ENCODE results near the gene GNE.
"Not testable (repeated sequence)": the region's sequence is repeated elsewhere in the genome, so short reads cannot be mapped to it uniquely, and the experiment has no call there.

The GNE gene

DNA sequence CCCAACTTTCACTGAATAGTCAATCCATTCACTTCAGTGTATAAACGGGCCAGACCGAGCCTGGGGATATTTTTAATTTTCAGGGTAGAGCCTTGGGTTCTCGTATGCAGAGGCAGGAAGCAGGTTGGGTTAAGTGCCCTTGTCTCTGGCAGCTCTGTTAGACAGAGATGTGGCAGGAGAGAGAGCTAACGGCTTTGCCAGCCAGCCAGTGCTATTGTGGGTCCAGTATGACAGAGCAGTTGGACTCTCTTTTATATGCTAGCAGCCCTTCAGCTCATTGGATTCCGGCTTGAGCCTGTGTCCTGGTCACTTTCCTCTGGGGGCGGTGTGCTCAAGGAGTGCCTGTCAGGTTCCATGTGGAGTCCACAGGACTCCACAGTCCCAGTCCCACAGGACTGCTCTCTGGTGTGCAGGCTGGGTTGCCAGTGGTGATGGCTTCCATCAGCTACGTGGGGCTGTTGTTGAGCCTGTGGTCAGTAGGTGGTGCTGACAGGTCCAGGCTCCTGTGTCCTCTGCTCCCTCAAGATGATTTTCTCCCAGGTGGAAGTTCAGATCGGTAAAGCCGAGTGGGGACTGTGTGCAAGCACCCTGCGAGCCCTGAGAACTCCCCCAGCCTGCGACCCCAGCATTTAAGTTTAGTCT is 53.2 kb downstream of the GNE start:
- DNase-seq, result no peak

DNA sequence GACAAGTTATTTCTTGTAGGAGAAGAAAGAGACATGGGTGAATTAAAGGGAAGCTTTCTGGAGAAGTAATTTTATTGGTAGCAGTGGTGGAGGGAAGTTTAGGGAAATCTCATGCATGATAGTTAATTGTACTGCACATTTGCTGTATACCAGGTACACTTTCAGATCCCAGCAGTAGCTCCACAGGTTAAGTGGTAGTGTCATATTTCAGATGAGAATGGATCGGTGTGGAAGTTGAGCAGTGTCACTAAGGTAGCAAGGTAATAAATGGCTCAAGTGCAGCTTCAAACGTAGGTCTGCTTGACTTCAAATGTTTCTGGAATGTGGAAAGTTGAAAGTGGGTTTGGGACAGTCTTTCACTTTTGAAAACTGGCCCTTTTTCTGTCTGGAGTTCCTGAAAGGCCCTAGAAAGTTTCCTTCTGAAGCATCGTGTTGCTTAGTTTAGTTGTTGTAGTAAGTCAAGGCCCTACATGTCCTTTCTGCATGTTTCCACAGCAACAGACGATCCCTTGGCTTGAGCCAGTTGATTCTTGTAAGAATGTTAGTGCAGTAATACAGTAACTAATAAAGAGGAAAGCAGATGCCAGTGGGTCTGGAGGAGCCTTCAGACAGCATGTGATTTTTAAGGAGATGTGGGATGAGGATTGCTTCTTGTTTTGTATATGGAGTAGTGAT is 63.8 kb downstream of the GNE start:
- DNase-seq, result no peak

DNA sequence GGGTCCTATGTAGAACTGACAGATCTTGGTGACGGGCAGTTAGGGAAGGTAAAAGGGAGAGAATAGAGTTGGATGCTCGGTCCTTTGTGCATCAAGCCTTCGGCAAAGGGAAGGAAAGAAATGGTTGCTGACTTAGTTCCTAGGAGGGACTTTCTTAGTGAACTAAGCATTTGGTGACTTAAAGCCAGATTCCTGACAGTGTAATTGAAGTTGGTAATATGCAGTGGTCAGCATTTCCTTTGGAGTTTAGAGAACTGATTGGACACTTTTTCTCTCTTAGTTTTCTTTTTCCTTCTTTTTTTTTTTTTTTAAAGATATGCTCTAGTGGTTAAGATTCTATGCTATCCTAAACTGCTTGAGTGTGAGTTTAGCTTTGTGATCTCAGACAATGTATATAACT is 65.2 kb downstream of the GNE start:
- no peak for DNase-seq

DNA sequence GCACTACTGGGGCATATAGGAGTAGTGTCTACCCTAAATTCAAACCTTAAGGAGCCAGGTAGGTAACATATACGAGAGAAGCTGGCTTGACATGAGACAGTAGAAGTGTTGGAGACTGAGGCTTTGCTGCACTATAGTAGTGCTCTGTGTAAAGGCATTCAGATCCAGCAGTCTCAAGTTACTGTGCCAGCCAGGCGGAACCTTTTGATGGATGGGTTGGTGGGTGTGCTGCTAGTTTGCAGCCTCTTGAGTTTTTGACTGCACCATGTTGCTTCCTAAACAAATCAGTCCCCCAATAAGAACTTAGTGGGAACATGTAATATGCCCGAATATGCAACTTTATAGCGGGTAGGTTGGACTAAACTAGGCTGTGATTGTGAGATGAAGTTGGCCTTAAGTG is 66.1 kb downstream of the GNE start:
- no peak for DNase-seq

DNA sequence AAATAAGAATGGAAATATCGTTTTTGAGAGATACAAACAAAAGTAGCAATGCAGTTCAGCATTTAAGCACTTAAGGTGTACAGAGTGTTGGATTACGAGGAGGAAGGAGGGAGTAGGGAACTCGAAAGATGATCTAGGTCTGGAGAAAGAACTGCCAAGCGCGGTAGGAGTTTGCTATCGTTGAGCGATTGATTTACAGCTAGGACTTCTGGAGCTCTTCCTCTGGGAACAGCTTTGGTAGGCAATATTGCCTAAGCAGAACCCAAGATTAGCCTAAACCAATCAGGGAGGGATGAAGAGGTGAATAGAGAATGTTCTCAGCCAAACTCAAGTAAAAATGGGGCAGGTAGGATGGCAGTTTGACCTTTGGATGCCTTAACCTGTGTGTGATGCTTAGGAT is 66.6 kb downstream of the GNE start:
- DNase-seq, result no peak

DNA sequence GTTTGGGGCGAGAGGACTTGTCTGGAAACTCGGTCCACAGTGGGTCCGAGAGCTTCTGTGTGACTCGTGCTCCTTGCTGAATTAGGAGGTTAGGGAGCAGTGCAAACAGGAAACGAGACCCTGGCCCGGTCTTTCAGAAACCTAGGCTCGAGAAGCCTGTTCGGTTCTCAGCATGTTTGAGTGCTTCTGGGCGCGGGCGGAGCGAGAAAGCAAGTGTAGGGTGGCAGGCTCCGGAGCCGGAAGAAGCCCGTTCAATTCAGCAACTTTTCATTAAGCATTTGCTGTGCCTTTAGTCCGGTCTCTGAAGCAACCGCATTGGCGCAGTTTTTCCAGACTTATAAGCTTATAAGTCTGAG is 67.0 kb downstream of the GNE start:
- no peak for DNase-seq

DNA sequence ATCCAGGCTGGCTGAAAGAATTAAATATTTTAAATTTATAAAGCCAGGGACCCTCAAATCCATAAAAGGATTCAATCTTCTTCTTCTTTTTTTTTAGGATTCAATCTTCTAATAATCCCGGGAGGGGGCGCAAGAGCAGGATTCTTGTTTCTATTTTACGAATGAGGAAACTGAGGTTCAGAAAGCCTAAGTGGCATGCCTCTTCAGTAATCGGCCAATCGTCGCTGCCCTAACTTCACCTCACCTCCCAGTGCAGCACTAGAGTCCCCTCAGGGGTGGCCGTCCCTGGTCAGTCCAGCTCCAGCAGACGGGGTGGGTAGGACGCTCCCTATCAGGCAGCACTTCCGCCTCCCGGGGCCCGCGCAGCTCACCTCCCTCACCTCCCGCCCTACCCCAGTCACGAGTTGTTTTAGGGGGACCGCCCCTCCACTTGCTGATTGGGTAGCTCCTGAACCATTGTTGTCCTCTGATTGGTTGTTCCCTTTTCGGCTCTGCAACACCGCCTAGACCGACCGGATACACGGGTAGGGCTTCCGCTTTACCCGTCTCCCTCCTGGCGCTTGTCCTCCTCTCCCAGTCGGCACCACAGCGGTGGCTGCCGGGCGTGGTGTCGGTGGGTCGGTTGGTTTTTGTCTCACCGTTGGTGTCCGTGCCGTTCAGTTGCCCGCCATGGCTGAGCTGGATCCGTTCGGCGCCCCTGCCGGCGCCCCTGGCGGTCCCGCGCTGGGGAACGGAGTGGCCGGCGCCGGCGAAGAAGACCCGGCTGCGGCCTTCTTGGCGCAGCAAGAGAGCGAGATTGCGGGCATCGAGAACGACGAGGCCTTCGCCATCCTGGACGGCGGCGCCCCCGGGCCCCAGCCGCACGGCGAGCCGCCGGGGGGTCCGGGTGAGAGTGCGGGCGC is 67.6 kb downstream of the GNE start, which contains the start of gene CLTA:
TSS of gene CLTA (plus strand) at position 534 of the 902 bp plus-strand sequence. CDS start at position 670, 136 bp downstream.
- DNase-seq, result peak; percentile 98

DNA sequence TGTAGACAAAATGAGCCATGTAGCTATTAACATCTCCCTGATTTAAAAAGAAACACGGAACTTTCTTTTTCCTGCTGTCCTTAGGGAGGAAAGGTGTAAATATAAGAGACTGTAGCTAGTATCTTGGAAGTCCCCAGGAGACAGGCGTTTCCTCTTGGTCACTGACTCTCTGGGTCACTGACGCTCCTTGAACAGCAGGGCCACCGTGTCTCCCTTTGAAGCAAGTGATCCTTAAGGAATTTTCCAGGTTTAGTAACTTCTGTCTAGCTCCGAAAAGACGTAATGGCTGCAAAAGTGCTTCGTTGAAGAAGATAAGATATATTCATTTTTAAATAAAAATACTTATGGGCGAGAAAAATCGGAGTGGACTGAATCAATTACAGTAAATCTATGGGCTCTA is 68.3 kb downstream of the GNE start:
- DNase-seq, result no peak

DNA sequence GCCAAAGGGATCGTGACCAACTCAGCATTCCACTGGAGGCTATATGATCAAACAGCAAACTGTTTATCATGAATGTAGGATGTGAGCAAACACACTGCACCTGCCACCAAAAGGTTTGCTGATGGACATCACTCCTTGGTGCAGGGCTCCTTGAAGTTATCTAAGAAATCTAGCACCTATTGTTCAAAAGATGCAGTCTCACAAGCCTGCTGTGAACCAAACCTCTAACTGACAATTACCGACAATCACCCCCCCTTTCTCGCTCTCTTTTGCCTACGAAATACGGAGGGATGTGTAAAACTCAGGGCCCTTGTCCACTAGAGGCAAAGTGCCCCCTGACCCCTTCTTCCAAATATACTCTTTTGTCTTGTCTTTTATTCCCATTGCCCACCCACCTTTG is 70.0 kb downstream of the GNE start:
- no peak for DNase-seq

DNA sequence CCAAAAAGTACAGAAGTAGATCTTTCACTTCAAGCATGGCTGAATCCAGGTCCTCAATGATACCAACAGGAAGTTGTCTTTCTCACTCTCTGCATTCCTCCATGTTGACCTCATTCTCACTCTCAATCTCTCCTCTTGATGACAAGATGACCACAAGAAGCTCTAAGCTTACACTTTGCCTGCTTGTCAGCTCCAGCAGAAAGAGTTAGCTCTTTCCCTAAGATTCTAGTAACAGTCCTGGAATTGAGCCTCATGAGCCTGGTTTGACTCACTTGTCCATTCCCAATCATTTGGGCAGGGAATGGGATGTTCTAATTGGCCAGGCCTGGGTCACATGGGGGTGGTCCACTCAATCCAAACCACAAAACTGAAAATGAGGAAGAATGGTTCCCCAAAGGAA is 70.8 kb downstream of the GNE start:
- DNase-seq, result no peak

DNA sequence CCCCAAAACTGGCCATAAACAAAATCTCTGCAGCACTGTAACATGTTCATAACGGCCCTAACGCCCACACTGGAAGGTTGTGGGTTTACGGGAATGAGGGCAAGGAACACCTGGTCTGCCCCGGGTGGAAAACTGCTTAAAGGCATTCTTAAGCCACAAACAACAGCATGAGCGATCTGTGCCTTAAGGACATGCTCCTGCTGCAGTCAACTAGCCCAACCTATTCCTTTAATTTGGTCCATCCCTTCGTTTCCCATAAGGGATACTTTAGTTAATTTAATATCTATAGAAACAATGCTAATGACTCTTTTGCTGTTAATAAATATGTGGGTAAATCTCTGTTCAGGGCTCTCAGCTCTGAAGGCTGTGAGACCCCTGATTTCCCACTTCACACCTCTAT is 78.0 kb downstream of the GNE start:
- DNase-seq, result not testable (repeated sequence)

DNA sequence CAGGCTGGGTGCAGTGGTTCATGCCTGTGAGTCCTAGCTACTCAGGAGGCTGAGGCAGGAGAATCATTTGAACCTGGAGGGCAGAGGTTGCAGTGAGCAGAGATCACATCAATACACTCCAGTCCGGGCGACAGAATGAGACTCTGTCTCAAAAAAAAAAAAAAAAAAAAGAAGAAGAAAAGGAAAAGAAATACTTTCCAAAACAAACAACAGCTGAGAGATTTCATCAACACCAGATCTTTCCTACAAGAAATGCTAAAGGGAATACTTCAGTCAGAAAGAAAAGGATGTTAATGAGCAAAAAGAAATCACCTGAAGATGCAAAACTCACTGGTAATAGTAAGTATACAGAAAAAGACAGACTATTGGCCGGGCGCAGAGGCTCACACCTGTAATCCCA is 80.7 kb downstream of the GNE start:
- DNase-seq, result no peak

DNA sequence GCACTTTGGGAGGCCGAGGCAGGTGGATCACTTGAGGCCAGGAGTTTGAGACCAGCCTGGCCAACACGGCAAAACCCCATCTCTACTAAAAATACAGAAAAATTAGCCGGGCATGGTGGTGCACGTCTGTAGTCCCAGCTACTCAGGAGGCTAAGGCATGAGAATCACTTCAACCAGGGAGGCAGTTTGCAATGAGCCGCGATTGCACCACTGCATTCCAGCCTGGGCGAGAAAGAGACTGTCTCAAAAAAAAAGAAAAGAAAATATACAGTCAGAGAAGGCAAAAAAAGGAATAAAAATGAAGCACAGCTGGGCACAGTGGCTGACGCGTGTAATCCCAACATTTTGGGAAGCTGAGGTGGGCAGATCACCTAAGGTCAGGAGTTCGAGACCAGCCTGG is 81.8 kb downstream of the GNE start:
- DNase-seq, result not testable (repeated sequence)

DNA sequence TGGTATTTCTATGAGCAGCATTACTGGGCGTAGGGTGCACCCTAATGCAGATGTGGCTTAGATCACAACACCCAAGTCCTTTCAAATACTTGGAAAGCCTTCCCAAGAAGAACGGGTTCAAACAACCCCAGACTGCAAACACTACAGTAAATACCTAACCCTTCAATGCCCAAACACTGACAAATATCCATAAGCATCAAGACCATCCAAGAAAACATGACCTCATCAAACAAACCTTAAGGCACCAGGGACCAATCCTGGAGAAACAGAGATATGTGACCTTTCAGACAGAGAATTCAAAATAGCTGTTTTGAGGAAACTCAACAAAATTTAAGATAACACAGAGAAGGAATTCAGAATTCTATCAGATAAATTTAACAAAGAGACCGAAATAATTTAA is 83.0 kb downstream of the GNE start:
- DNase-seq, result not testable (repeated sequence)

DNA sequence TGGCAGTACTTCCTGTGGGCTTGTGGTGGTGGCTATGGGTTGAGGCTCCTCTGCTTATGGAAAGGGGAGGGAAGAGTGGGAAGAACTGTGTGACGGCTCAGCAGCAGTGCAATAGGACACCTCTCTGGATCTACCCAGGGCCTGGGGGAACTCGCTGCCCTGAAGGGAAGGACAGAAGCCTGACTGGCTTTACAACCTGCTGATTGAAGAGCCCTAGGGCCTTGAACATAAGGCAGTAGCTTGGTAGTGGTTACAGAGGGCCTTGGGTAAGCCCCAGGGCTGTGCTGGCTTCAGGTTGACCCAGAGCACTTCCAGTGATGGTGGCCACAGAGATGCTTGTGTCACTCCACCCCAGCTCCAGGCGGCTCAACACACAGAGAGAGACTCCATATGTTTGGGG is 83.5 kb downstream of the GNE start:
- no peak for DNase-seq

DNA sequence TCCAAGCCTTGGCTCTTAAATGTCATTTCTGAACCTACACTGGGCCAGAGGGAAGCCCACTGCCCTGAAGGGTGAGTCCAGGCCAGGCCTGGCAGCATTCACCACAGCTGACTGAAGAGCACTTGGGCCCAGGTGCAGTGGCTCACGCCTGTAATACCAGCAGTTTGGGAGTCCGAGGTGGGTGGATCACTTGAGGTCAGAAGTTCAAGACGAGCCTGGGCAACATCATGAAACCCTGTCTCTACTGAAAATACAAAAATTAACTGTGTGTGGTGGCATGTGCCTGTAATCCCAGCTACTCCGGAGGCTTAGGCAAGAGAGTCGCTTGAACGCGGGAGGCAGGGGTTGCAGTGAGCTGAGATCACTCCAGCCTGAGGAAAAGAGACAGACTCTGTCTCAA is 84.0 kb downstream of the GNE start:
- no peak for DNase-seq

DNA sequence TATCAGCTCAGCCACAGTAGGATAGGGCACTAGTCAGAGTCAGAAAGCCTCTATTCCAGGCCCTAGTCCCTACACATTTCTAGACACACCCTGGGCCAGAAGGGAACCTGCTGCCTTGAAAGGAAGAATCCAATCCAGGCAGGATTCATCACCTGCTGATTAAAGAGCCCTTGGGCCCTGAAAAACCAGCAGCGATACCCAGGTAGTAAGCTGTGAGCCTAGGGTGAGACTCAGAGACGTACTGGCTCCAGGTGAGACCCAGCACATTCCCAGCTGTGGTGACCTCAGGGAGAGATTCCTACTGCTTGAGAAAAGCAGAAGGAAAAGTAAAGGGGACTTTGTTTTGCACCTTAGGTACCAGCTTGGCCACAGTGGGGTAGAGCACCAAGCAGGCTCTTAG is 84.4 kb downstream of the GNE start:
- DNase-seq, result no peak

DNA sequence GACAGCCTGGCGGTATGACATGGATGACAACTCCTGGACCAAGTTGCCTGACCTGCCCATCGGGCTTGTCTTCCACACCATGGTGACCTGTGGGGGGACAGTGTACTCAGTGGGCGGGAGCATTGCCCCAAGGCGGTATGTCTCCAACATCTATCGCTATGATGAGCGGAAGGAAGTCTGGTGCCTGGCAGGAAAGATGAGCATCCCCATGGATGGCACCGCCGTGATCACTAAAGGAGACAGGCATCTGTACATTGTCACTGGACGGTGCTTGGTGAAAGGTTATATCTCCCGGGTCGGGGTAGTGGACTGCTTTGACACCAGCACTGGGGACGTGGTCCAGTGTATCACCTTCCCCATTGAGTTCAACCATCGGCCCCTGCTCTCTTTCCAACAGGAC is 87.7 kb downstream of the GNE start:
- no peak for DNase-seq

DNA sequence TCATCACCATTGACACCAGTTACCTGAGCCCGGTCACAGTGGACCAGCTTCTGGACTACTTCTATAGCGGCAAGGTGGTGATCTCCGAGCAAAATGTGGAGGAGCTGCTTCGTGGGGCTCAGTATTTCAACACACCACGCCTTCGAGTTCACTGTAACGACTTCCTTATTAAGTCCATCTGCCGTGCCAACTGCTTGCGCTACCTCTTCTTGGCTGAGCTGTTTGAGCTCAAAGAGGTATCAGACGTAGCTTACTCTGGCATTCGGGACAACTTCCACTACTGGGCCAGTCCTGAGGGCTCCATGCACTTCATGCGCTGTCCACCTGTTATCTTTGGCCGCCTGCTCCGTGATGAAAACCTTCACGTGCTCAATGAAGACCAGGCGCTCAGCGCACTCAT is 88.5 kb downstream of the GNE start:
- DNase-seq, result no peak

DNA sequence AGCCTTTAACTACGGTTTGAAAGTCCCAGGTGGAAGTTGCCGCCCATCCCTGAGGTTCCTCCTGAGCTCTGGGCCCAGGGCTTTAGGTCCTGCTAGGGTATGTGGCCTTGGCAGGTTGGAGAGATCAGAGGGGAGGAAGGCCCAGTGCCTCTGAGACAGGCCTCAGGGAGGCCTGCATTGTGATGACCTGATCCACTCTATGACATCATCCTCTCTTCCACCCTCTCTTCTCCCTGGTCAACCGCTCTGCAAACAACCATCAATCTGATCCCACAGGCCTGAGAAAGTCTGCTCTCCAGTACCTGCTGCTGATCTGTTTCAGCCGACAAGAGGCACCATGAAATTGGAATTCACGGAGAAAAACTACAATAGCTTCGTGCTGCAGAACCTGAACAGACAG is 89.1 kb downstream of the GNE start, which contains the start of gene CCIN:
TSS of gene CCIN (plus strand) at position 223 of the 400 bp plus-strand sequence. CDS start at position 338, 115 bp downstream.
- no peak for DNase-seq

DNA sequence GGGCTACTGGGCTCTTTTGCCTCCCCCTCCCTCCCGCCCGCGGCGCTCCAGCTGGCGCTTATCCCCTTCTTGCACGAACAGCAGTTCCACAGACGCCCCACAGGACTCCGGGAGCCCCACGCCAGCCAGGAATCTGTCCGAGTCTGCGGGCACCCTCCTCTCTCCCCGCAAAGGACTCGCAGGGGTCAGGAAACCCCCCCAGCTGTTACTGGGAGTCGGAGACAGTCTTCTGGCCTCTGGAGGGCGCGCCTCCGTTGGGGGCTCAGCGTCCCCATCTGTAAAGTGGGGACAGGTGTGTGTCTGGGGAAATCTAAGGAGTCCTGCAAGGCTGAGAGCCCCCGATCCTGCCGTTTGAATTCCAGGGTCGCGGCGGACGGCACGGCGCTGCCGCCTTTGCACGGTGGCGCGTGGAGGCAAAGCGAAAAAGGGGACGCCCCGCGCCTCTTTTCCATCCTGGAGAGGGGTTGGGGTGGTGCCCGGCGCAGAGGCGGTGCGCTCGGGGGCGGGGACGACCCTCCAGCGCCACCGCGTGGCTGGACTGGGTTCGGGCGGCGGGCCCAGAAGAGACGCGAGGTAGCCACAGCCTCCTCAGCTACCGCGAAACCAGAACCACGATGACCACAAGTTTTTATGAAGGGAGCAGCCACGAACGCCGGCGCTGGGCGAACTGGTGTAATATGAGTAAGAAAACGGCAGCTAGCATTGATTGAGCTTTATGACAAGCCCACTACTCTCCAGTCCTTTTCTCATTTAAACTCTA is 91.9 kb downstream of the GNE start:
- DNase-seq, result no peak

DNA sequence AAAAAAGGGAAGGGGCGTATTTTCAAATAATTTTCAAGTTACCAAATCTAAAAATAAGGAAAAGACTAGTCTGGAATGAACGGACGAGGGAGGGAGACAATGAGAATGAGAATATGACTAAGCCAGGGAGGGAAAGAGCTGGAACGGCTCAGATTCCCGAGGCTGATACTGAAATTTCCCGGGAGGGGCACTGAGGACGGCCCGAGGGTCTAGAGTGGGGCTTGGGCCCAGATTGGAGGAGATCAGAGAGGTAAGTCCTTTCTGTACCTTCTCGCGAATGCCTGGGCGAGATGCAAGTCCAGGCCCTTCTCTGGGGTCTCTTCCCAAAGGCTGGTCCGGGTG is 92.5 kb downstream of the GNE start:
- no peak for DNase-seq

DNA sequence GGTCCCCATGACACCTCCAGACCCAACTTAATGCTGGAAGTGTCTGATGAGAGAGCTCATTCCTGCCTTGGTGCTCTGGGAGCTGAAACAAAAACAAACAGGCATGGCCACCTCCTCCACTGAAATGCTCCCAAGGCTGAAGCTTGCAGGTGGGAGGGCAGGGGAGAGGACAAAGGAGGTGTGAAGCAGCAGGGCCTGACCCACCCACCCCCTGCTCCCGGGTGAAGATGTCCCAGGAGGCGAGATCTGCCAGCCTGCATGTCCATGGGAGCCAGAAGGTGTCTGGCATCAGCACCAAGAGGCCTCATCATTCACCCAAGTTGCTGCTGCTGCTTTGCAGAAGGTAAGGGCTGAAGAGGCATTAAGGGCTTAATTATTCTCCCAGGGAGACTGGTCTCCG is 93.3 kb downstream of the GNE start:
- DNase-seq, result no peak

All from NCI-H1105 treated with DMSO at 0.1 percent for 48 hours (cell line).